Measurements from ENCODE around the gene THYN1. TPM values are rescaled to one million over a fixed set of nuclear protein-coding genes. Genes with fewer than 3 reads are reported as not detected.

Gene THYN1
- total and polyA plus RNA-seq, 2 experiments from 2014 or later, result 90.2 to 123 TPM

DNA sequence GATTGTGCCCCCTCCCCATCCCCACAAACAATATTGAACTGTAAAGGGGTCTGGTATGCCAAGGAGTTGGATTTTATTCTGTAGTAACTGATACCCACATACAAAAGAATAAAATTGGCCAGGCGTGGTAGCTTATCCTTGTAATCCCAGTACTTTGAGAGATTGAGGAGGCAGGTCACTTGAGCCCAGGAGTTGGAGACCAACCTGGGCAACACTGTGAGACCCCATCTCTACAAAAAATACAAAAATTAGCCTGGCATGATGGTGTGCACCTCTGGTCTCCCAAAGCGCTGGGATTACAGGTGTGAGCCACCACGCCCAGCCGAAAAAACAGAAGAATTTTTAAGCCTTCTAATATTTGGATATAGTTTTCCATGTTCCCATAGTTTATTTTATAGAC is 18.8 kb upstream of the THYN1 start:
- no peaks in the 10 kb centered on the region for H3K4me1 ChIP-seq (ENCODE audit: low read depth)
- H3K9me3 ChIP-seq (ENCODE audit: low read depth), result no peaks in the 10 kb centered on the region
- peaks cover 41% of the 10 kb centered on the region for H3K27me3 ChIP-seq
- TF ChIP-seq, protein P1, sequence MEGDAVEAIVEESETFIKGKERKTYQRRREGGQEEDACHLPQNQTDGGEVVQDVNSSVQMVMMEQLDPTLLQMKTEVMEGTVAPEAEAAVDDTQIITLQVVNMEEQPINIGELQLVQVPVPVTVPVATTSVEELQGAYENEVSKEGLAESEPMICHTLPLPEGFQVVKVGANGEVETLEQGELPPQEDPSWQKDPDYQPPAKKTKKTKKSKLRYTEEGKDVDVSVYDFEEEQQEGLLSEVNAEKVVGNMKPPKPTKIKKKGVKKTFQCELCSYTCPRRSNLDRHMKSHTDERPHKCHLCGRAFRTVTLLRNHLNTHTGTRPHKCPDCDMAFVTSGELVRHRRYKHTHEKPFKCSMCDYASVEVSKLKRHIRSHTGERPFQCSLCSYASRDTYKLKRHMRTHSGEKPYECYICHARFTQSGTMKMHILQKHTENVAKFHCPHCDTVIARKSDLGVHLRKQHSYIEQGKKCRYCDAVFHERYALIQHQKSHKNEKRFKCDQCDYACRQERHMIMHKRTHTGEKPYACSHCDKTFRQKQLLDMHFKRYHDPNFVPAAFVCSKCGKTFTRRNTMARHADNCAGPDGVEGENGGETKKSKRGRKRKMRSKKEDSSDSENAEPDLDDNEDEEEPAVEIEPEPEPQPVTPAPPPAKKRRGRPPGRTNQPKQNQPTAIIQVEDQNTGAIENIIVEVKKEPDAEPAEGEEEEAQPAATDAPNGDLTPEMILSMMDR (IDR thresholded peaks at IDR 0.05; ENCODE audit: low read depth, low read length), result no peak
- H3K27ac ChIP-seq, result no peak overlapping the region
- no peak for DNase-seq (ENCODE audit: low read depth in 1 of 2, low spot score in 1 of 2)
- no peaks in the 10 kb centered on the region for H3K36me3 ChIP-seq
- H3K4me3 ChIP-seq, result no peak overlapping the region

DNA sequence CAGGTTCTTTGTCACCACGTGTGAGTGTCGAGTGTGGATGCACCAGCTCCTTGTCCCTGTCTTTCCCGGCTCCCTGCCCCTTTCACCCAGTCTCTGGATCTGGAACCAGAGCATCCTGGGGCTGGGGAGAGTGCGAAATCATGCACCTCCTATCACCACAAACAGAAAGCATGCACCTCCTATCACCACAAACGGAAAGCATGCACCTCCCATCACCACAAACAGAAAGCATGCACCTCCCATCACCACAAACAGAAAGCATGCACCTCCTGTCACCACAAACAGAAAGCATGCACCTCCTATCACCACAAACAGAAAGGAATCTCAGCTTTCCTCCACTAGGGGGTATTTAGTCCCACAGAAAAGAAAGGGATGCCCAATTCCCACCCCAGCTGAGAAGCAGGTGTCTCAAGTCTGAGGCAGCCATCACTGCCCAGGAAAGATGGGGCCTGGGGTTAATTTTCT is 17.1 kb upstream of the THYN1 start:
- Histone ChIP-seq H3K27ac (no peak overlapping the region), H3K9me3 (ENCODE audit: low read depth) (no peaks in the 10 kb centered on the region), H3K27me3 (peaks cover 24% of the 10 kb centered on the region), H3K36me3 (no peaks in the 10 kb centered on the region), H3K4me3 (no peak overlapping the region), H3K4me1 (ENCODE audit: low read depth) (no peaks in the 10 kb centered on the region)
- TF ChIP-seq, protein P1 (IDR thresholded peaks at IDR 0.05; ENCODE audit: low read depth, low read length), result peak; percentile 16
- no peak for DNase-seq (ENCODE audit: low read depth in 1 of 2, low spot score in 1 of 2)

DNA sequence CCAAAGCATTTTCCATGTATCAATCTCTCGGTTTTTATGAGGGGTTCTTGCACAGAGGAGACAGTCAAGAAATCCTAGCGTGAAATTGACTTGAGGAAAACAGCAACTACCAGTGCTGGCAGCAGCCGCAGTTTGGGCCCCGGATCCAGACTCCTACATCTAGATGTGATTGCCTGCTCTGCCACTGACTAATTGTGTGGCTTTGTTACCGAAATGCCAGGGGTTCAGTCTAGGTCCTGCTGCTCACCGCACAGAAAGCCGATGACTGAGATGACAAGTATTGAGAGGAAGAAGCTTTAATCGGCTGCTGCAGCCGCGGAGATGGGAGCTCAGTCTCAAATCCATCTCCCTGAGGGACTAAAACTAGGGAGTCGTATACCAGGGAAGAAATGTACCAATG is 14.8 kb upstream of the THYN1 start:
- Histone ChIP-seq H3K27me3 (peaks cover 1% of the 10 kb centered on the region), H3K4me3 (no peak overlapping the region), H3K9me3 (ENCODE audit: low read depth) (no peaks in the 10 kb centered on the region), H3K4me1 (ENCODE audit: low read depth) (no peaks in the 10 kb centered on the region), H3K36me3 (peaks cover 1% of the 10 kb centered on the region), H3K27ac (no peak overlapping the region)
- TF ChIP-seq, protein P1 (IDR thresholded peaks at IDR 0.05; ENCODE audit: low read depth, low read length), result no peak
- no peak for DNase-seq (ENCODE audit: low read depth in 1 of 2, low spot score in 1 of 2)

DNA sequence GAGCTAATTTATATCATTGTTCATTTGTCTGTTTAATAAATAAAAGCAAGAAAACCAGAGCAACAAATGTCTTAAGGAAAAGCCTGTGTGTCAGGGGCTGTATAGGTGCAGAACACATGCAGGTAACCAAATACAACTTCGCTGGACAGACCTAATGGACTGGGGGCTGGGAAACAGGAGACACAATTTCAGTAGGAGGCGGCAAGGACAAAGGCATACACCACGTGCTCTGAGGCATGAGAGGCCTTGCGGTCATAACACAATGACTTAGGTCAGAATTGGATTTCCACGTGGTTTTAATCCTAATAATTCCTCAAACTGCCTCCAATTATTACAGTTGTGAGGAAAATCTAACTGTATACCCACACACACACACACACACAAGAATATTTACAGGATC is 14.3 kb upstream of the THYN1 start:
- Histone ChIP-seq H3K27me3 (no peaks in the 10 kb centered on the region), H3K4me1 (ENCODE audit: low read depth) (no peaks in the 10 kb centered on the region), H3K27ac (no peak overlapping the region), H3K4me3 (no peak overlapping the region), H3K36me3 (peaks cover 2% of the 10 kb centered on the region), H3K9me3 (ENCODE audit: low read depth) (no peaks in the 10 kb centered on the region)
- DNase-seq (ENCODE audit: low read depth in 1 of 2, low spot score in 1 of 2), result no peak
- TF ChIP-seq, protein P1 (IDR thresholded peaks at IDR 0.05; ENCODE audit: low read depth, low read length), result no peak

DNA sequence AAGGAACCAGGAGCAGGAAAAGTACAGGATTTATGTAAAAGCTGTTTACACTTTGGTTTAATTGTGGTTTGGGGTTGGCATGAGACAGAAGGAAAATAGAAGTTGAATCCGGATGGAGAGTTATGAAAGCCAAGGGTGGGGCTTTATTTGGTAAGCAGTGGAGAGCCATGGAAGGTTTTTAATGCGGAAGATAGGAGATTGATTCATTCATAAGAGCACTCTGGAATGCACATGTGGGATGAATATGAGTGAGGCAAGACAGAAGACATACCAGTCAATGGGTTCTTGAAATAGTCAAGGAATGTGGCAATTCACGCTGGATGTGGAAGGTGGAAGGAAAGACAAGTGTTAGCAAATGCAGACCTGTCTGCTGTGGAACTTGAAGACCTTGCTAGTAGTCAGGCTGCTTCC is 13.7 kb upstream of the THYN1 start:
- no peaks in the 10 kb centered on the region for H3K9me3 ChIP-seq (ENCODE audit: low read depth)
- no peak overlapping the region for H3K27ac ChIP-seq
- H3K27me3 ChIP-seq, result no peaks in the 10 kb centered on the region
- no peaks in the 10 kb centered on the region for H3K4me1 ChIP-seq (ENCODE audit: low read depth)
- peak in 1 of 2 donors; percentile 84 for DNase-seq (ENCODE audit: low read depth in 1 of 2, low spot score in 1 of 2)
- TF ChIP-seq, protein P1 (IDR thresholded peaks at IDR 0.05; ENCODE audit: low read depth, low read length), result no peak
- peaks cover 2% of the 10 kb centered on the region for H3K36me3 ChIP-seq
- no peak overlapping the region for H3K4me3 ChIP-seq

DNA sequence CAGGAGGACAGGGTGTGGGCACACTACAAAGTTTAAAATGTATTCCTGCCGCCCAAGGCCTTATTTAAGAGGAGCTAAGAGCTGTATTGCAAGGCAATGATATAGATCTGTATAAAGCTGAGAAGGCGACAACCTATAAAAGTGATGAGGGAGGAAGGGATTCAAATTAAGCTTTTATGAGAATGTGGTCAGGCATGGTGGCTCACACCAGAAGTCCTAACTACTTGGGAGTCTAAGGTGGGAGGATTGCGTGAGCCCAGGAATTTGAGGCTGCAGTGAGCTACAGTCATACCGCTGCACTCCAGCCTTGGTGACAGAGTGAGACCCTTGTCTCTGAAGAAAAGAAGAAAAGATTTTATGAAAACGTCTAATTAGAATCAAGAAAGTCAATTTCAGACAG is 13.3 kb upstream of the THYN1 start:
- Histone ChIP-seq H3K9me3 (ENCODE audit: low read depth) (no peaks in the 10 kb centered on the region), H3K36me3 (peaks cover 2% of the 10 kb centered on the region), H3K4me3 (no peak overlapping the region), H3K27ac (no peak overlapping the region), H3K4me1 (ENCODE audit: low read depth) (no peaks in the 10 kb centered on the region), H3K27me3 (no peaks in the 10 kb centered on the region)
- no peak for DNase-seq (ENCODE audit: low read depth in 1 of 2, low spot score in 1 of 2)
- TF ChIP-seq, protein P1 (IDR thresholded peaks at IDR 0.05; ENCODE audit: low read depth, low read length), result no peak

All from cardiac muscle cell (in vitro differentiated cells and primary cell).